ENCODE results near the gene TRERF1. TPM values are rescaled to one million over a fixed set of nuclear protein-coding genes. Genes with fewer than 3 reads are reported as not detected.

The TRERF1 gene
- total and polyA plus RNA-seq, 2 of the 8 experiments (the other 6 are each of a cell fraction or from before 2014, with no cell fraction given) = 10.8 to 21.5 TPM

DNA sequence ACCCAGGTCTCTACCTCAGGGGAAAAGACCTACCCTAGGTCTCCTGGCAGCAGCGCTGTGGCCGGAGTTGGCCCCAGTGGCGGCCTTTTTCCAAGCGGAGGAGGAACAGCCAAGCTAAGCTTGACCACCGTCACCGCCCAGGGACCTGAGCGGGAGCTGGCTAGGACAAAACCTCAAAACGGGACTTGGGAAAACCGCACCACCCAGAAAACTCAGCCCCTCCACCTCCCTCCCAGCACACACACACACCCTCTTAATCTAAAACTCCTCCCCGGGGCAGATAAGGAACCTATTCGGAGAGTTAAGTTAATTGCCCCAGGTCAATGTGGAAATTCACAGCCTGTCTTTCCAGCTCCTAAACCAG, 2.7 kb upstream of the TRERF1 start (continued):
- TF ChIP-seq TEAD4 (IDR thresholded peaks at IDR 0.05; ENCODE audit: low read depth, low read length) (no peak), ASH2L (IDR thresholded peaks at IDR 0.05; ENCODE audit: low read length) (no peak), CREB1 (IDR thresholded peaks at IDR 0.05) (no peak), CBX5 (IDR thresholded peaks at IDR 0.05; ENCODE audit: low read depth, low read length) (no peak), POU5F1 (IDR thresholded peaks at IDR 0.05; ENCODE audit: low read depth, low read length) (no peak), ATF3 (IDR thresholded peaks at IDR 0.05; ENCODE audit: insufficient read depth, low read depth, low read length) (no peak), CEBPB (IDR thresholded peaks at IDR 0.05; ENCODE audit: low read depth, low read length) (no peak), RFX5 (IDR thresholded peaks at IDR 0.05; ENCODE audit: borderline replicate concordance, low read depth, low read length) (no peak)

Measured in H1 (cell line).